ENCODE results near the gene KRT33A.
A peak's percentile ranks its signal among the peaks of the same experiment; 100 is the strongest.

KRT33A gene

DNA sequence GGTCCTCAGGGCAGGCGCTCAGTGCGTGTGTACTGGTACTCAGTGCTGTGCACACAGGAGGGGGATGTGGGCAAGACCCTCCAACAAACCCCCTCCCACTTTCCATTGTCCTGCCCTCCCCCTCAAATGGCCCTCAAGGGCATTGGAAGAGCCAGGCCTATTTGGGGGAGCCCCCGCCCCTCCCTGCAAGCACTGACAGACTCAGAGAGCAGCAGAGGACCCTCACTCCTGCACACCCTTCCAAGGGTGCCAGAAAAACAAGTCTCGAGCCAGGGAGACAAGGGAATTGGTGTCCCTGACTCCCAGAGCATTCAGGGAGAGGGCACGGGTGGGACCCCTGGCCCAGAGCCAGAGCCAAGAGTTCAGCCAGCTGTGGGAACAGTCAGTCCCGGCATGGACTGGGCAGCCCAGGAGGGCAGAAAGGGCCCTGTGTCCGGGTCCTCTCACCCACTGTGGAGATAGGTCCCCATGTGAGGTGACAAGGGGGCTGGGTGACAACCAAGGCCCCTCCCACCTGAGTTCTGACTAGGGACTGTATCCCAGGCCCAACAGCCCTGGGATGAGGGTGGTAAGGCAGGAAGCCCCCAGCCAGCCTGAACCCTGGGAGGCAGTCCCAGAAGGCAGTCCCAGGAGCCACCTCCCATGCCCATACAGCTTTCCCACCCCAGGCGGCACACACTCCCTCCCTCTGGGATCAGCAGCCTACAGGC is 23.1 kb downstream of the KRT33A start:
- no peak for DNase-seq

DNA sequence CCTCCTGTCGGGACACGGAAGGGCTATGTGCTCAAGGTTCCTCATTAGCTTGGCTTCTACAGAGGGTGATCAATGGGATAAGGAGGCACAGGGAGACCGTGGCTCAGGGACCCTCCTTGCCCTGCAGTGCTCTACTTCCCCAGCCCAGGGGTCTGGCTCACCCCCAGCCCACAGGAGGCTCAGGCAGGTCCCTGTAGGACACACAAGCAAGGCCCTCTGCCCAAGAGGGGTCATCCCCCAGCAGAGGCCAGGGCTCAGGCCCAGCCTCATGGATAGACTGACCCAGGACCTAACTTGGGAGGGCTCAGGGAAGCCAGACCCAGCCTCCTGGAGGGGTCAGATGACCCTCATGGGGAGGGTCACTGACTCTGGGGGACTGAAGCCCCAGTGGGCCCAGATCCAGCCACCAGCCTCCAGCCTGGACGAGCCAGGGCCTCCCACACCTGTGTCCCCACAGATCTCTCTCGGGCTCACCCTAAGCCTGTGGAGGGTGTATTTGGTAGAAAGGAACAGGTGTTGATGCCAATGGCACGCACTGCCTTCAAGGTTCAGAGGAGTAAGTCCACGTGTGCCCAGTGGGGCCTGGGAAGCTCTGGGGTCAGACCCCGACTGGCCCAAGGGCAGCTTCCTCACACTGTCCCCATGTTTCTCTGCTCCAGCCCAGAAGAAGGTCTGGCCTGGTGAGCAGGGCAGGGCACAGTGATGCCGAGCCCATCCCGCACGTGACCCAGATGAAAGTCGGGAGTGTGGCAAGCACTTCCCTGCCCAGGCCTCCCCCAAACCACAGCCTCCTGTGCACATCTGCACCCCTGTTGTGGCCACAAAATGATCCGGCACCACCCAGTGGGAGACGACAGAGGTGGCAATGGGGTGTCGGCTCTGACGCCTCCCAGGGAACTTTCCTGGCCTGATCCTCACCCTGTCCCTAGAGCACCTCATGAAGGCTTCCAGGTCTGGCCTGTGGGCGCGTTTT is 24.2 kb downstream of the KRT33A start:
- DNase-seq: no peak

DNA sequence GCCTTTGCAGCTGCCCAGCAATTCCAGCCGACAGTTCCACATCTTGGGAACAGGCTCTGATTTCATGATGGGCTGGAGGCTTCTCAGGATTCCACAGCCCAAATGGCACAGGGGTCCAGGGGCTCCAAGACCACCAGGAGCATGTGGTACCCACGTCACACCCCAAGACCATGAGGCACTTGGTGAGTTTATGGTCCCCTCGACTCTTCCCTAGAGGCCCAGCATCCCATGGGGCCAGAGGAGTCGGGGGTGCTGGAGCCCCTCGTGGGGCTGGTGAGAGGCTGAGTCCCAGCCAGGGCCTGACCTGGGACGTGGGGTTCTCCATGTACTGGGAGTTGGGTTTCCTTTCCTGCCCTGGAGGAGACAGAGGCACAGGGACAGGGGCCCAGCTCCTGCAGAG is 25.0 kb downstream of the KRT33A start:
- DNase-seq: no peak

DNA sequence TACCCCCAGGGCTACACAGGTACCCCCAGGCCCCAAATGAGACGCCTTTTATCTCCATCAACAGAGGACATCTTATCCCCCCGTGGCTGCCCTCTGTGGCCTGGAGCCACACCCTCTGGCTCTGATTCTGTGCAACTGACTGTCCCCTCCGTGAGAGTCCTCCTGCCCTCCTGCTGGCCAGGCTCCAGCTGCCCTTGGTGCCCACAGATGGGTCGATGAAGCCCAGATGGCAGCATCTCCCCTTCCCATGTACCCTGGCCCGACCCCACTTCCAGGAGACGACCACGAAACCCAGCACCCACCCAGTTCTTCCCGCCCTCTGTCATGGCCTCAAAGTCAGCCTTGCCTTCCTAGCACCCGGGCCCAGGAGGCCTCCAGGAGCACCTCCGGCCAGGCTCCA is 25.5 kb downstream of the KRT33A start:
- DNase-seq: no peak

DNA sequence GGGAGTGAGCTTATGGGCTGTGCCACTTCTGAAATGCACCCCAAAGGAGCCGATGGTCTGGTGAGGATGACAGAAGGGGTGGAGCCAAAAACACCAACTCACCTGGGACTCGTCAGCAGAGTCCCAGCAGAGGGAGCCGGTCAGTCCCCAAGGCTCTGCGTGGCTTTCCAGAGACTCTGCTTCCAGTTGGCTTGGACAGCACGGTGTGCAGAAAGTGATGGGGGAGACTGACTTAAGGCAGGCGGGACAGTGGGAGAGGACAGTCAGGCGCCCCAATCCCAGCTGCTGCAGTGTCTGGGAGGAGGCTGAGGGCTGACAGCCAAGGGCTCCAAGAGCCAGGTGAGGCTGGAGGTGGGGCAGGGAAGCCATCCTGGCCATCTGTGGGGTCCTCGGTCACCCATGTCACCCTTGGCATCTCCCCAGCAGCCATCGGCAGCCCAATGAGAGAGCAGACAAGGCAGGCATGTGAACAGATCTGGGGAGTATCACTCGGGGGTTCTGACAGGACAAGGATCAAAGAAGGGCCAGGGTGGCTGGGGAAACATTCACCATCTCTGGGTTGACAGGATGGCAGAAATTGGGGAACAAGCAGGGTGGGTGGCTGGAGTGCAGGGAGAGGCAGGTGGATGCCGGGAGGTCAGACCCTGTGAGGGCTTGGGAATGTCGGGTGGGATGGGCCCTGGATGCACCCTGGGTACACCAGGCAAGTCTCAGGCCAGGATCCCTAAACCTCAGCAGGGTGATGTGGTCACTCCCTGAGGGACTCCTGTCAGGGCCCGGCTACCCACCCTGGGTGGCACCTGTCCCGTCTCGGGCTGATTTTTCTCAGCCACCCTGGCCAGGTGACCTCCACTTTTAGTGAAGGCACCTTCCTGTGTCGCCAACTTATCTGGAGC is 26.2 kb downstream of the KRT33A start:
- no peak for DNase-seq

DNA sequence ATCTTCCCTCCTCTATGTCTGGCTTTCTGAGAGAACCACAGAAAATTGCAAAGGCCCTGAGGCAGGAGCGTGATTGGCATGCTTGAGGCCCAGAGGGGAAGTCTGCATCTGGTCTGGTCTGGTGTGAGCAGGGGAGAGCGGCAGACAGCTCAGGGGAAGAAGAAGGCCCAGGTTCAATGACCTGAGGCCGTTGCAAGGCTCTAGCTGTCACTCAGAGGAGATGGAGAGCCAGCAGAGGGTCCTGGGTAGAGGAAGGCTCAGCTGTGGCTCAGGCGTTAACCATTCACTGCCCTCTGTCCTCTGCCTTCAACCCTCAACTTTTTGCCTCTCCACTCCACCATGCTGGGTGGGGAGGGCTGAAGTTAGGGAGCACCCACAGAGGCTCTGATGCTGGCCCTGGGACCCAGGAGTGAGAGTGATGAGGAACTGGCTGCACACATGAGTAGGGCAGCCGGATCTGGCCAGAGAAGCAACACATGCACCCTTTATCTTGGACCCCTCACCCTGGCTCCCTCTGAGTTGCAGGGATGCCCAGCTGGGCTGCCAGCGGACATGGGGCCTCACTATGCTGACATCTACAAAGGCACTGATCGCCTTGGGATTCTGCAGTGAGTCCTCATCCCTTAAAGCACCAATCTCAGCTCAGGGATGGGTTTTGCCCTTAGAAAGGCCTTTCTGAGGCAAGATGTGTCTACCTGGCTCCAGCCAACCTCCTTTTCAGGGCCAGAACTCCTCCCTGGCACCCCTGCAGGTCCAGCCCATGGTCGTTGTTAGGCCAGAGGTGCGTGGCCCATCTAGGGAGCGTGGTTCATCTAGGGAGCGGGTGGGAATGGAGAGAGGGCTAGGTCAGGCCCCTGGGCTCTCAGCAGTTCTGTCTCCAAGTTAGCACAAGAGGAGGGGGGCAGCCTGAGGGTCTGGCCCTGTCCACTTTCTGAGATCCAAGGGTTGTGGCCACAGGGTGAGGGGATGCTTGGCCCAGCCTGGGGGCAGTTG is 27.4 kb downstream of the KRT33A start:
- no peak for DNase-seq

DNA sequence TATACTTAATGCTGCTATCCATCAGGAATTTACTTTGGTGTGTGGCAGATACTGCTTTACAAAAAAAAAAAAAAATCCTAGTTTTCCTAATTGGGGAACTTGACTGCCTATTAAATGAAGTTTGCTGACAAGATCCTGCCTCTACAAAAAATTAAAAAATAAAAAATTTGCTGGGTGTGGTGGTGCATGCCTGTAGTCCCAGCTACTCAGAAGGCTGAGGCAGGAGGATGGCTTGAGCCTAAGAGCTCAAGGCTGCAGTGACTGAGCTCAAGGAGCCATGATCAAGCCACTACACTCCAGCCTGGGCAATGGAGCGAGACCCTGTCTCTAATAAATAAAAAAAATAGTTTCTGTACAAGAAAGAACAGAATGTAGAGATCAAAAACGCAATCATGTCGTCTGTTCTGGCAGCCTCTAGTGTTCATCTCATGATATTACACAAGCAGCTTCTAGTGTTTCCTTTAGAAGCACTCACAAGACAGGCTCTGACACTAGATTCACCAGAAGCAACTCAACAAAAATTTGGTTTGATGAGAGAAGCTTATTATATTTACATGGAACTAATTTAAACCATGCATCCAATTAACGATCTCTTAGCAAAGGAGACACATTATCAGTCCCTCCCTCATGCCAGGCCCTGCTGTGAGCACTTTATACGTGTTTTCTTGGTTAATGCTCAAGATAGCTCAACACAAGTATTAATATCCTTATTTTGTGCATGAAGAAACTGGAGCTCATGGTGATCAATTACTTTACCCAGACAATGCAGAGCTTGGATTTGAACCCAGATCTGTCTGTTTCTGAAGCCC is 28.3 kb downstream of the KRT33A start:
- no peak for DNase-seq

DNA sequence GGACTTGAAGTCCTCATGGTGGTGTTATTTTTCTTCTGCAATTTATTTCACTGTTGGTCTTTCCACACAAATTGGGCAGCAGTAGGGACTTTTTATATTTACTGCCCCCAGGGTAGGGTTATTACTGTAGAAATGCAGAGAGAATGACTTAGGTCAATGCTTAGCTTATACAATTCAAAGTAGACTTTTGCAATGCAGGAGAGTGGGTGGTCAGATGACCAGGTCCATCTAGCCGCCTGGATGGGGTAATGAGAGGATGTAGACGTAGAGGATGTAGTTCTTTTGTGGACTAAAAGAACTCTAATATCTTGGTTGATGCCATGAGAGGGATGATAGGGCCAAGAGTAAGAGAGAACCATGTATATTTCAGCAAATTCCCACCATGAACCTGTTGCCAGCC is 32.4 kb downstream of the KRT33A start:
- DNase-seq: no peak

DNA sequence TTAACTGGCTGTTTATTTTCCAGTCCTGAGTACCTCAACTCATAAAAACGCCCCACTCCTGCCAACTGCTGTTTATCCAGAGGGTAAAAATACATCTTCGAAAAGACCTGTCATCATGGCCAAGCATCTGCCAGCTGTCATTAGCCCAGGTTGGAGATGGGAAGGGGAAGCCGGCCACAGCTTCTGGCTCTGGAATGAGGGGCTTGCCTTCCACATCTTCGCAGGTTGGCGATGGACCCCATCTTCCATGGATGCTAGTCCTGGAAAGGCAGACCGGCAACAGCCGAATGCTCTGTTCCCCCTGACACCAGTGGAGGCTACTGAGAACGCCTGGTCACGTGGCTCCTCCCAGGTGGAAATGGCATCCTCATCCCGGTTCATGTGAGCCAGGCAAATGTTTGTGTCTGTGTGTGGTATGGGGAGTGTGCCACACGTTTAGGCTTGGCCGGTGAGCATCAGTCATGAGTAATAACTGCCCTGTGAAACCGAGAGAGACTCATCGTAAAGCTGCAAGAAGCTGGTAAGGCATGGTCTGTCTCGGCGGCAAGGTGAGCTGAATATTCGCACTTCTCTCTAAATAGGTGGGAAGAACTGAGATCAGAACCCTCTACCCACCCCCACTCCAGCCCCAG is 34.7 kb downstream of the KRT33A start:
- DNase-seq: no peak

DNA sequence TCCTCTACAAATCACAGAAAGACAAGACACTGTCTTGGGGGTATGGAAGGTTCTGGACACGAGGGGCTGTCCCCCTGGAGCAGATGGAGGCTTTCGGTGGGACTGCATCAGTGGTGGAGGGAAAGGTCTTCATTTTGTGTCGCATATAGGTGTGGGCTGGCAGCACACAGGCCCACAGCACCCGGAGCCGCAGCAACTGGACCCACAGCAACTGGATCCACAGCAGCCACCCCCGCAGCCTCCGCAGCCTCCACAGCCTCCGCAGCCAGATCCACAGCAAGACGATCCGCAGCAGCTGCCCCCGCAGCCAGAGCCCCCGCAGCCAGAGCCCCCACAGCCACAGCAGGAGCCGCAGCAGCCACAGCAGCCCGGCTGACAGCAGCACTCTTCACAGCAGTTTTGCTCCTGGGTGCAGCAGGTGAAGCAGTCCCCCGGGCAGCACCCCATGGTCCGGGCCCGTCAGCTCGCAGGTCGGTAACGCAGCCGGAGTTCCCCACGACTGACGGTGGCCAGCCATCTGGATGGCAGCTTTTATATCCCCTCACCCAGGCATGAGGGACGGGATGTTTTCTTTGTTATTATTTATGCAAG is 35.3 kb downstream of the KRT33A start, which contains the start of gene KRTAP17-1:
Gene KRTAP17-1, minus strand, starts transcription at position 507 of the 591 bp plus-strand sequence. Its CDS starts 60 bp downstream, at position 447.
- no peak for DNase-seq

DNA sequence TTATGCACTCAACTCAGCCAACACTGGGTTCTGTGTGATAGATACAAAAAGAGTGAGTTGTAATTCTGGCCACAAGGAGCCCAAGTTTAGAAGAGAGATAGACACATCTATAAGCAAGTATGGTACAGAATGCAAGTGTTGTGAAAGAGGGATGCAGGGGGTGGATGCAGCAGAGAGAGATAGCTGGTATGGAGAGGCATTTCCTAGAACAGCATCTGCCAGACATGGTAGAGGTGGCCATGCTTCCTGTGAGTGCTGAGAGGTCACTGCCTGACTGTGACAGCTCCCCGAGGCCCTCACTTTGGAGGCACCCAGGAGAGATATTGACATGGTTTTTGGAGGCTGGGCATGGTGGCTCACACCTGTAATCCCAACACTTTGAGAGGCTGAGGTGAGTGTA is 39.5 kb downstream of the KRT33A start:
- no peak for DNase-seq

DNA sequence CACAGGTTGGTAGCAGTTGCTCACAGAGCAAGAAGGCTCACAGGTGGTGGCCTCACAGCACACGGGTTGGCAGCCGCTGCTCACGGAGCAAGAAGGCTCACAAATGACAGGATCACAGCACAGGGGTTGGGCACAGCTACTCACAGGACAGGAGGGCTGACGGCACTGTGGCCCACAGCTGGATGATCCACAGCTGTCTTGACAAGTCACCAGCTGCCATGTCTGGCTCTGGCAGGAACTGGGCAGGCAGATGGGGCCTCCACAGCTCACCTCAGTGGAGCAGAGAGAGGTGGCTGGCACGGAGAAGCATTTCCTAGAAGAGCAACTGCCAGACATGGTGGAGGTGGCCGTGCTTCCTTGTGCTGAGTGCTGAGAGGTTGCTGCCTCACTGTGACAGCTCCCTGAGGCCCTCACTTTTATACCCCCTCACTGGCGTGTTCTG is 41.7 kb downstream of the KRT33A start, which contains the start of gene KRTAP16-1:
Gene KRTAP16-1, minus strand, starts transcription at position 392 of the 442 bp plus-strand sequence. Its CDS starts 56 bp downstream, at position 336.
- peak in 1 of 2 donors; percentile 27 for DNase-seq

DNA sequence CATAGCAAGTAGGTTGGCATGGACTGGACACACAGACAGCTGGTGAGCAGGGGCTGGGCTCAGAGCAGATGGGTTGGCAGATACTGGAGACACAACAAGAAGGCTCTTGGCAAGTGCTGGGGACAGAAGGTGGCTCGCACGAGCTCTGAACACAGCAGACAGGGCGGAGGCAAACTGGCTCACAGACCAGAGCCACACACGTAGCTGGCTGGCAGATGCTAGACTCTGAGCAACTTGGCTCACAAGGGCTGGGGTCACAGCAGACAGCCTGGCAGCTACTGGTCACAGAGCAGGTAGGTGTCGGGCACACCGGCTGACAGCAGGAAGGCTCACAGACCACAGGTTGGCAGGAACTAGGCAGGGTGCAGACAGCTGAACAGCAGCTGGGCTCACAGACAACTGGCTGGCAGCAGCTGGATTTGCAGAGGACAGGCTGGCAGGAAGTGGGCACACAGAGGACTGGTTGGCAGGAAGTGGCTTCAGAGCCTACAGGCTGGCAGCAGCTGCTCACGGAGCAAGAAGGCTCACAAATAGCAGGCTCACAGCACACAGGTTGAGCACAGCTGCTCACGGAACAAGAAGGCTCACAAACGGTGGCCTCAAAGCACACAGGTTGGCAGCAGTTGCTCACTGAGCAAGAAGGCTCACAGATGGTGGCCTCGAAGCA is 42.2 kb downstream of the KRT33A start:
- DNase-seq: peak; percentile 26 to 30

DNA sequence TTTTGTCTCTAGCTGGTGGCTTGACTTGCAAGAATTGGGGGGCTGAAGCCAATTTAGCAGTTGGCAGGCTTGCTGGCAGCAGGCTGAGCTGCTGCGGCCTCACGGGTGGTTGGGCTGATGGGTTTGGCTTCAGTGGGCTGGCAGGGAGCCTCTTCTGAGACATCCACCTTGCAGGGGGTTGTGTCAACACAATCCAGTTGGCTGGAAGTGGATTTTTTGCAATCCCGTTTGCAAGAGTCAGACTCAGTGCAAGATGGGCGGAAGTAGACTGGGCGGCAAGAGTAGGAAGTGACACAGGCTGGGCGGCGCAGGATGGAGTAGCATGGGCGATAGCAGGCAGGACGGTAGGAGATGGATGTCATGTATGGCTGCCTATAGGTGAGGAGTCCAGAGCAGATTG is 43.0 kb downstream of the KRT33A start:
- DNase-seq: no peak

DNA sequence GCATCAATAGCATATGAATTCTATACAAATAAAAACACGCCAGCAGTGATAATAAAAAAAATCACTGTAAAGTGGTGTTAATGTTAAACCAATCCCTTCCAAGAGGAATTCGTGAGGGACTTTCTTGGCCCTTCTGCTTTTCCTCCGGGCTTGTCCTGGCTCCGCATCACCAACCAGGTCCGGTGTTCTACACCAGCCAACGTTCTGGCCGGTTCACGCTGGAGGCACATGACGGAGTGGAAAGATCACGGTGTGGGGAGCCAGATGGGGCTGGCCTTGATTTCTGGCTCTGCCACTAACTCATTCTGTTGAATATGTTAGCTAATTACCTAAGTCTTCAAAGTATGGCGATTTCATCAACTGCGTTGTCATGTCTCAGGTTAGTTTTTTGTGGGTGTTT is 46.5 kb downstream of the KRT33A start:
- DNase-seq: no peak

DNA sequence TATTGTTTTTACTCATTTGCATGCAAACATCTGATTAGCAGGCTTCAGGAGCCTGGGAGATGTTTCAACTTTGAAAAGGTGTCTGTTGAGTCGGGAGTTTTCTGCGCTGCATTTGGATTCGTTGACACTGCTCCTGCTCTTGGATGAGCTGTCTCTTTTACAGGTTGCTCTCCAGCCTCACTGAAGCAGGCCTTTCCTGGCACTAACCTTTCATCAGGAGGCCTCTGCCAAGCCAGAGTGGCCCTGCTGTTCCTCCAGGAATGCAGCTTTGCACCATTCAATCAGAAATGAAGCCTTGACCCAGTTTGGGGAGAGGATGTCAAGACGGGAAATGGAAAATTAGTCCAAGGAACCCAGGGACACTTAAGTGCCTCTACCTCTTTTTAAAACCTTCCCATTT is 47.6 kb downstream of the KRT33A start:
- no peak for DNase-seq

DNA sequence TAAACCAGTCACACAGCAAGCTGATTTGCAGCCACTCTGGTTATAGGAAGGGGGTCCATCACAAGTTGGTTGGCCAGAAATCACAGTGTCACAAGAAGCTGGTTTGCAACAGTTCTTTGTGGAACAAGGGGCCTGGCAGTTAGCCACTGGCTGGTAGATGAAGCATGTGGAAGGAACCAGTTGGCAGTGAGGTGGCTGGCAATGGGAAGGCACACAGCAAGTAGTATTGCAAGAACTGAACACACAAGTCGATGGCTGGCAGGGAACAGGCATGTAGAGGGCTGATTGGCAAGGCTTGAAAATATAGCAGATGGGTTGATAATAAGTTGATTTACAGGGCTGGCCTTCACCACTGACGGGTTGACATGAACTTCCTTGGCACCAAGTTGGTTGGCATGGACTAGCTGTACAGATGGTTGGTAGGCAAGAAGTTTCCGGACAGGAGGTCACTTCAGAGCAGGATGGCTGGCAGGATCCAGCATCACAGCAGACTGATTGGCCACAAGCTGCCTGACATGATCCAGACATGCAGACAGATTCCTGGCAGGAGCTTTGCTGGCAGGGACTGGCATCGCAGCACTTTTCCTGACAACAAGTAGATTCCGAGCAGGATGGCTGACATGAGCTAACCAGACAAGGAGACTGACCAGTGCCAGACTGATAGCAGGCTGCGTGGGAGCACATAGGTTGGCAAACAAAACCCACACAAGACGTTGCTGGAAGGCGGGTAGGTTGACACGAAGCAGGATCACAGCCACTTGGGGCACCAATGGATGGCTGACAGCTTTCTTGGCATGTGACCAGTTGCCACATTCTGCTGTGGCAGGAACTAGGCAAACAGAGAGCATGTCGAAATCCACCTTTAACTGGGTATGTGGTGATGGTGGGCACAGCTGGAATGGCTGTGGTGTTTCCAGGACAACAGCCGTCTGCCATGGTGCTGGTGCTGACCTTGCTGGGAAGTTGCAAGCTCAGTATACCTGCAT is 48.4 kb downstream of the KRT33A start, which contains the start of gene KRTAP29-1:
Gene KRTAP29-1, minus strand, starts transcription at position 936 of the 986 bp plus-strand sequence. Its CDS starts 0 bp downstream, at position 936.
- no peak for DNase-seq
